Fibroblast of lung (primary cell): Measurements from ENCODE around the gene THEM5. TPM values are rescaled to one million over a fixed set of nuclear protein-coding genes. Genes with fewer than 3 reads are reported as not detected.

Source experiments
- DNase-seq, 2 donors: peaks; one replicate each; pipeline versions ENCODE4 v3.0.0 to v3.0.0-alpha.2; 2010; ENCODE audit warnings: low read depth in 2 of 2
- H2AFZ ChIP-seq: 2 replicates; pipeline ENCODE4 v1.5.1; 2012; ENCODE audit warnings: low read length, control low read depth, inconsistent platforms
- H3K27ac ChIP-seq: 2 replicates; pipeline ENCODE4 v1.5.1; 2011; ENCODE audit warnings: low read length, control low read depth; ENCODE audit not compliant: insufficient read depth
- H3K27me3 ChIP-seq: 2 replicates; pipeline ENCODE4 v1.5.1; 2011; ENCODE audit warnings: mild to moderate bottlenecking, low read length; ENCODE audit not compliant: control insufficient read depth, insufficient read depth
- H3K36me3 ChIP-seq: 2 replicates; pipeline ENCODE4 v1.5.1; 2011; ENCODE audit warnings: low read length; ENCODE audit not compliant: control insufficient read depth, insufficient read depth
- H3K4me1 ChIP-seq: 2 replicates; pipeline ENCODE4 v1.5.1; 2011; ENCODE audit warnings: low read length; ENCODE audit not compliant: control insufficient read depth, insufficient read depth; ENCODE audit errors: extremely low read depth
- H3K4me2 ChIP-seq: 2 replicates; pipeline ENCODE4 v1.5.1; 2011; ENCODE audit warnings: low read length, control low read depth; ENCODE audit not compliant: insufficient read depth; ENCODE audit errors: extremely low read depth
- H3K4me3 ChIP-seq, 4 experiments: fragments of 200-600 bp in 1 of 4; sonication (generic) in 1 of 4; replicated peaks in 1 of 4; 2 replicates each; pipeline ENCODE4 v1.5.1; 2011 to 2016; ENCODE audit warnings: low read length in 4 of 4, low read depth in 3 of 4, mild to moderate bottlenecking in 3 of 4, control low read depth in 2 of 4, inconsistent platforms in 1 of 4, mixed read lengths in 1 of 4; ENCODE audit not compliant: insufficient read depth in 1 of 4; ENCODE audit errors: control extremely low read depth in 1 of 4
- H3K79me2 ChIP-seq: 2 replicates; pipeline ENCODE4 v1.5.1; 2012; ENCODE audit warnings: mild to moderate bottlenecking, low read length, inconsistent platforms; ENCODE audit not compliant: control insufficient read depth, insufficient read depth
- H3K9ac ChIP-seq: 2 replicates; pipeline ENCODE4 v1.5.1; 2011; ENCODE audit warnings: mild to moderate bottlenecking, low read length, control low read depth; ENCODE audit not compliant: insufficient read depth
- H3K9me3 ChIP-seq: 2 replicates; pipeline ENCODE4 v1.5.1; 2012; ENCODE audit warnings: low read depth, low read length; ENCODE audit not compliant: control insufficient read depth, insufficient read depth
- H4K20me1 ChIP-seq: 2 replicates; pipeline ENCODE4 v1.5.1; 2011; ENCODE audit warnings: low read length; ENCODE audit not compliant: control insufficient read depth, insufficient read depth; ENCODE audit errors: extremely low read depth
- CTCF ChIP-seq, 2 donors: IDR thresholded peaks in 1 of 2; conservative IDR thresholded peaks in 1 of 2; 1 replicate in 1 of 2; 2 replicates in 1 of 2; pipeline ENCODE4 v1.5.1; 2011 to 2012; ENCODE audit warnings: low read length in 2 of 2, control low read depth in 1 of 2, inconsistent platforms in 1 of 2, low read depth in 1 of 2, mild to moderate bottlenecking in 1 of 2
- EZH2 ChIP-seq: IDR thresholded peaks from 2 replicates; pipeline ENCODE4 v1.5.1; 2012; ENCODE audit warnings: low read length, control low read depth, mild to moderate bottlenecking; ENCODE audit errors: missing control alignments
- polyA plus RNA-seq, 2 donors: library from polyadenylated mRNA; depleted of rRNA in 1 of 2; stranded (reverse) in 1 of 2; unstranded in 1 of 2; fragments of >200 nt; gene quantifications; 2 replicates each; pipeline ENCODE4 v1.2.1, GENCODE V29; 2011 to 2012; ENCODE audit warnings: missing spikeins in 1 of 2
- total RNA-seq: library from RNA; depleted of rRNA; stranded (reverse); fragments of >200 nt; gene quantifications from 2 replicates; pipeline ENCODE4 v1.2.1, GENCODE V29; 2014

The THEM5 gene
- total and polyA plus RNA-seq, 2 donors (not counting 1 experiment from before 2014, with no cell fraction given) = not detected

- no peak overlapping the region for H3K4me3 ChIP-seq
- H3K9ac ChIP-seq = no peak overlapping the region
- no peaks in the 10 kb centered on the region for H3K9me3 ChIP-seq
- TF ChIP-seq EZH2 (no peak), CTCF (conservative IDR thresholded peaks at IDR 0.05 in 1 of 2, IDR thresholded peaks at IDR 0.05 in 1 of 2; ENCODE audit: low read depth in 1 of 2, low read length in 2 of 2) (no peak)
- H3K36me3 ChIP-seq = no peaks in the 10 kb centered on the region
- no peak overlapping the region for H2AFZ ChIP-seq
- no peak overlapping the region for H3K27ac ChIP-seq
- H3K4me1 ChIP-seq = no peaks in the 10 kb centered on the region
- H3K27me3 ChIP-seq = peaks cover 5% of the 10 kb centered on the region
- no peak overlapping the region for H3K4me2 ChIP-seq
- no peaks in the 10 kb centered on the region for H4K20me1 ChIP-seq
- H3K79me2 ChIP-seq = no peaks in the 10 kb centered on the region
- DNase-seq = no peak
These were observed 7.1 kb upstream of the THEM5 start for GRCh38 chr1:151860504-151861187.

GRCh38 chr1:151859891-151860293 lies 6.4 kb upstream of the THEM5 start:
- H3K79me2 ChIP-seq = no peaks in the 10 kb centered on the region
- H3K4me1 ChIP-seq = no peaks in the 10 kb centered on the region
- no peak overlapping the region for H3K4me2 ChIP-seq
- no peak for TF ChIP-seq CTCF (conservative IDR thresholded peaks at IDR 0.05 in 1 of 2, IDR thresholded peaks at IDR 0.05 in 1 of 2; ENCODE audit: low read depth in 1 of 2, low read length in 2 of 2)
- no peaks in the 10 kb centered on the region for H3K9me3 ChIP-seq
- no peak overlapping the region for H3K27ac ChIP-seq
- no peaks in the 10 kb centered on the region for H4K20me1 ChIP-seq
- H3K9ac ChIP-seq = no peak overlapping the region
- H3K27me3 ChIP-seq = peaks cover 5% of the 10 kb centered on the region
- no peak overlapping the region for H3K4me3 ChIP-seq
- H3K36me3 ChIP-seq = no peaks in the 10 kb centered on the region
- no peak overlapping the region for H2AFZ ChIP-seq
- DNase-seq = no peak

- no peak overlapping the region for H3K27ac ChIP-seq
- H3K4me2 ChIP-seq = no peak overlapping the region
- H3K79me2 ChIP-seq = no peaks in the 10 kb centered on the region
- H3K9me3 ChIP-seq = no peaks in the 10 kb centered on the region
- H3K9ac ChIP-seq = no peak overlapping the region
- H3K4me3 ChIP-seq = no peak overlapping the region
- no peak for DNase-seq
- TF ChIP-seq EZH2 (no peak), CTCF (conservative IDR thresholded peaks at IDR 0.05 in 1 of 2, IDR thresholded peaks at IDR 0.05 in 1 of 2; ENCODE audit: low read depth in 1 of 2, low read length in 2 of 2) (no peak)
- no peaks in the 10 kb centered on the region for H3K4me1 ChIP-seq
- H3K36me3 ChIP-seq = no peaks in the 10 kb centered on the region
- H2AFZ ChIP-seq = no peak overlapping the region
- H4K20me1 ChIP-seq = no peaks in the 10 kb centered on the region
- H3K27me3 ChIP-seq = peaks cover 5% of the 10 kb centered on the region
These were observed 5.6 kb upstream of the THEM5 start for GRCh38 chr1:151858886-151859665.
